Activated T-cell treated with anti-CD3 and anti-CD28 coated beads, Interleukin-2, amount 50 U/mL, for 24 hours (primary cell): ENCODE data around the gene CNTNAP2.
"Not testable (repeated sequence)": the region's sequence is repeated elsewhere in the genome, so short reads cannot be mapped to it uniquely, and the experiment has no call there.

Source experiments
- DNase-seq: peaks from one replicate; pipeline ENCODE4 v3.0.0-alpha.2; 2020
- H3K27ac Mint-ChIP-seq: 2 replicates; pipeline ENCODE4 v1.8.0; 2020; ENCODE audit warnings: mild to moderate bottlenecking, mixed read lengths
- H3K27me3 Mint-ChIP-seq: 2 replicates; pipeline ENCODE4 v1.8.0; 2020; ENCODE audit warnings: mixed read lengths
- H3K36me3 Mint-ChIP-seq: 2 replicates; pipeline ENCODE4 v1.8.0; 2020; ENCODE audit warnings: low read depth, mixed read lengths
- H3K4me1 Mint-ChIP-seq: 2 replicates; pipeline ENCODE4 v1.8.0; 2020; ENCODE audit warnings: low read depth, mixed read lengths
- H3K4me3 Mint-ChIP-seq: 2 replicates; pipeline ENCODE4 v1.8.0; 2020; ENCODE audit warnings: mild to moderate bottlenecking, moderate library complexity, mixed read lengths
- H3K9me3 Mint-ChIP-seq: 2 replicates; pipeline ENCODE4 v1.8.0; 2020; ENCODE audit warnings: mixed read lengths

Gene CNTNAP2

GRCh38 chr7:147068842-147069241 is 952.2 kb downstream of the CNTNAP2 start:
- H3K4me3 Mint-ChIP-seq: no peak overlapping the region
- H3K27ac Mint-ChIP-seq: no peak overlapping the region
- H3K27me3 Mint-ChIP-seq: no peaks in the 10 kb centered on the region
- H3K4me1 Mint-ChIP-seq: no peaks in the 10 kb centered on the region
- H3K36me3 Mint-ChIP-seq: no peaks in the 10 kb centered on the region
- H3K9me3 Mint-ChIP-seq: peaks cover 12% of the 10 kb centered on the region
- DNase-seq: no peak

- Mint-ChIP-seq H3K36me3 (no peaks in the 10 kb centered on the region), H3K4me3 (no peak overlapping the region), H3K9me3 (peaks cover 10% of the 10 kb centered on the region), H3K4me1 (no peaks in the 10 kb centered on the region), H3K27ac (no peak overlapping the region), H3K27me3 (no peaks in the 10 kb centered on the region)
- DNase-seq: no peak
These were observed 953.2 kb downstream of the CNTNAP2 start for GRCh38 chr7:147069771-147070170.

- Mint-ChIP-seq H3K4me1 (no peaks in the 10 kb centered on the region), H3K36me3 (no peaks in the 10 kb centered on the region), H3K9me3 (peaks cover 10% of the 10 kb centered on the region), H3K27me3 (no peaks in the 10 kb centered on the region), H3K4me3 (no peak overlapping the region), H3K27ac (no peak overlapping the region)
- DNase-seq: no peak
These were observed 954.3 kb downstream of the CNTNAP2 start for GRCh38 chr7:147070886-147071285.

- H3K36me3 Mint-ChIP-seq: no peaks in the 10 kb centered on the region
- H3K27ac Mint-ChIP-seq: no peak overlapping the region
- peaks cover 11% of the 10 kb centered on the region for H3K9me3 Mint-ChIP-seq
- no peaks in the 10 kb centered on the region for H3K4me1 Mint-ChIP-seq
- no peaks in the 10 kb centered on the region for H3K27me3 Mint-ChIP-seq
- DNase-seq: no peak
- H3K4me3 Mint-ChIP-seq: no peak overlapping the region
These were observed 954.9 kb downstream of the CNTNAP2 start for GRCh38 chr7:147071536-147071935.

GRCh38 chr7:147078312-147078711 is 961.7 kb downstream of the CNTNAP2 start:
- Mint-ChIP-seq H3K27me3 (no peaks in the 10 kb centered on the region), H3K4me3 (no peak overlapping the region), H3K4me1 (no peaks in the 10 kb centered on the region), H3K36me3 (no peaks in the 10 kb centered on the region), H3K9me3 (peaks cover 13% of the 10 kb centered on the region), H3K27ac (no peak overlapping the region)
- no peak for DNase-seq

- Mint-ChIP-seq H3K9me3 (peaks cover 10% of the 10 kb centered on the region), H3K36me3 (no peaks in the 10 kb centered on the region), H3K4me3 (no peak overlapping the region), H3K27me3 (no peaks in the 10 kb centered on the region), H3K27ac (no peak overlapping the region), H3K4me1 (no peaks in the 10 kb centered on the region)
- no peak for DNase-seq
These were observed 962.5 kb downstream of the CNTNAP2 start for GRCh38 chr7:147079083-147079482.

GRCh38 chr7:147079921-147080420 is 963.4 kb downstream of the CNTNAP2 start:
- no peak for DNase-seq
- Mint-ChIP-seq H3K4me3 (no peak overlapping the region), H3K27me3 (no peaks in the 10 kb centered on the region), H3K27ac (no peak overlapping the region), H3K4me1 (no peaks in the 10 kb centered on the region), H3K36me3 (no peaks in the 10 kb centered on the region), H3K9me3 (peaks cover 10% of the 10 kb centered on the region)

- no peak for DNase-seq
- H3K36me3 Mint-ChIP-seq: no peaks in the 10 kb centered on the region
- H3K4me1 Mint-ChIP-seq: no peaks in the 10 kb centered on the region
- no peak overlapping the region for H3K4me3 Mint-ChIP-seq
- H3K27ac Mint-ChIP-seq: no peak overlapping the region
- peaks cover 10% of the 10 kb centered on the region for H3K9me3 Mint-ChIP-seq
- no peaks in the 10 kb centered on the region for H3K27me3 Mint-ChIP-seq
These were observed 964.5 kb downstream of the CNTNAP2 start for GRCh38 chr7:147081117-147081516.

- Mint-ChIP-seq H3K4me3 (no peak overlapping the region), H3K36me3 (no peaks in the 10 kb centered on the region), H3K4me1 (no peaks in the 10 kb centered on the region), H3K27ac (no peak overlapping the region), H3K27me3 (no peaks in the 10 kb centered on the region), H3K9me3 (peaks cover 9% of the 10 kb centered on the region)
- no peak for DNase-seq
These were observed 972.5 kb downstream of the CNTNAP2 start for GRCh38 chr7:147089051-147089461.

- Mint-ChIP-seq H3K27ac (no peak overlapping the region), H3K27me3 (no peaks in the 10 kb centered on the region), H3K36me3 (no peaks in the 10 kb centered on the region), H3K4me1 (no peaks in the 10 kb centered on the region), H3K4me3 (no peak overlapping the region), H3K9me3 (peaks cover 9% of the 10 kb centered on the region)
- DNase-seq: no peak
These were observed 973.0 kb downstream of the CNTNAP2 start for GRCh38 chr7:147089608-147090007.

- H3K9me3 Mint-ChIP-seq: peaks cover 14% of the 10 kb centered on the region
These were observed 980.0 kb downstream of the CNTNAP2 start for GRCh38 chr7:147096629-147097028.

GRCh38 chr7:147103224-147103623 is 986.6 kb downstream of the CNTNAP2 start:
- Mint-ChIP-seq H3K9me3 (peaks cover 8% of the 10 kb centered on the region), H3K27me3 (no peaks in the 10 kb centered on the region), H3K4me3 (no peak overlapping the region), H3K36me3 (no peaks in the 10 kb centered on the region), H3K4me1 (no peaks in the 10 kb centered on the region), H3K27ac (no peak overlapping the region)
- DNase-seq: no peak

More at GRCh38 chr7:147096629-147097028, 980.0 kb downstream of the CNTNAP2 start:
- Mint-ChIP-seq H3K4me1 (no peaks in the 10 kb centered on the region), H3K27me3 (no peaks in the 10 kb centered on the region), H3K36me3 (no peaks in the 10 kb centered on the region), H3K4me3 (no peak overlapping the region), H3K27ac (no peak overlapping the region)
- DNase-seq: no peak

GRCh38 chr7:147106746-147107145 is 990.1 kb downstream of the CNTNAP2 start:
- DNase-seq: no peak
- Mint-ChIP-seq H3K4me3 (no peak overlapping the region), H3K9me3 (peaks cover 25% of the 10 kb centered on the region), H3K27ac (no peak overlapping the region), H3K36me3 (no peaks in the 10 kb centered on the region), H3K27me3 (no peaks in the 10 kb centered on the region), H3K4me1 (no peaks in the 10 kb centered on the region)

GRCh38 chr7:147114525-147114924 is 997.9 kb downstream of the CNTNAP2 start:
- peaks cover 38% of the 10 kb centered on the region for H3K9me3 Mint-ChIP-seq
- not testable (repeated sequence) for H3K27me3 Mint-ChIP-seq, H3K4me3 Mint-ChIP-seq, H3K36me3 Mint-ChIP-seq, H3K4me1 Mint-ChIP-seq, DNase-seq, H3K27ac Mint-ChIP-seq

GRCh38 chr7:147136352-147136751 is 1019.8 kb downstream of the CNTNAP2 start:
- Mint-ChIP-seq H3K4me1 (no peaks in the 10 kb centered on the region), H3K36me3 (no peaks in the 10 kb centered on the region), H3K27ac (no peak overlapping the region), H3K27me3 (no peaks in the 10 kb centered on the region), H3K4me3 (no peak overlapping the region), H3K9me3 (no peaks in the 10 kb centered on the region)
- no peak for DNase-seq

- H3K36me3 Mint-ChIP-seq: no peaks in the 10 kb centered on the region
- no peak overlapping the region for H3K4me3 Mint-ChIP-seq
- H3K4me1 Mint-ChIP-seq: no peaks in the 10 kb centered on the region
- DNase-seq: no peak
- no peaks in the 10 kb centered on the region for H3K27me3 Mint-ChIP-seq
- no peak overlapping the region for H3K27ac Mint-ChIP-seq
- peaks cover 14% of the 10 kb centered on the region for H3K9me3 Mint-ChIP-seq
These were observed 1028.6 kb downstream of the CNTNAP2 start for GRCh38 chr7:147145194-147145593.
